ENCODE measurements around the gene TBKBP1. TPM values are rescaled to one million over a fixed set of nuclear protein-coding genes. Genes with fewer than 3 reads are reported as not detected.
A peak's percentile ranks its signal among the peaks of the same experiment; 100 is the strongest.

TBKBP1 gene
- polyA plus RNA-seq, 2 of the 4 experiments (the other 2 are of a cell fraction): 3.4 to 9.3 TPM

GRCh38 chr17:47707056-47707804 is 13.3 kb downstream of the TBKBP1 start:
- no peak overlapping the region for H3K4me3 ChIP-seq
- H3K9me3 ChIP-seq: no peaks in the 10 kb centered on the region
- TF ChIP-seq CHD4 (IDR thresholded peaks at IDR 0.05; ENCODE audit: borderline replicate concordance): no peak
- no peak for TF ChIP-seq PHF8 (IDR thresholded peaks at IDR 0.05; ENCODE audit: borderline replicate concordance, low read depth)
- no peak for TF ChIP-seq REST (IDR thresholded peaks at IDR 0.05)
- no peak for TF ChIP-seq ZFP36 (IDR thresholded peaks at IDR 0.05; ENCODE audit: borderline replicate concordance, partially characterized antibody)
- TF ChIP-seq, protein P1, sequence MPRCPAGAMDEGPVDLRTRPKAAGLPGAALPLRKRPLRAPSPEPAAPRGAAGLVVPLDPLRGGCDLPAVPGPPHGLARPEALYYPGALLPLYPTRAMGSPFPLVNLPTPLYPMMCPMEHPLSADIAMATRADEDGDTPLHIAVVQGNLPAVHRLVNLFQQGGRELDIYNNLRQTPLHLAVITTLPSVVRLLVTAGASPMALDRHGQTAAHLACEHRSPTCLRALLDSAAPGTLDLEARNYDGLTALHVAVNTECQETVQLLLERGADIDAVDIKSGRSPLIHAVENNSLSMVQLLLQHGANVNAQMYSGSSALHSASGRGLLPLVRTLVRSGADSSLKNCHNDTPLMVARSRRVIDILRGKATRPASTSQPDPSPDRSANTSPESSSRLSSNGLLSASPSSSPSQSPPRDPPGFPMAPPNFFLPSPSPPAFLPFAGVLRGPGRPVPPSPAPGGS (IDR thresholded peaks at IDR 0.05): no peak
- TF ChIP-seq FOSL2 (IDR thresholded peaks at IDR 0.05): no peak
- no peak for TF ChIP-seq FOSL2 (CRISPR knock-in tag; IDR thresholded peaks at IDR 0.05)
- TF ChIP-seq RCOR1 (IDR thresholded peaks at IDR 0.05; ENCODE audit: low read depth, low read length): no peak
- no peak for TF ChIP-seq MAFK (IDR thresholded peaks at IDR 0.05; ENCODE audit: partially characterized antibody)
- no peak for TF ChIP-seq ZNF302 (CRISPR knock-in tag; IDR thresholded peaks at IDR 0.05)
- no peak for TF ChIP-seq NR3C1 (IDR thresholded peaks at IDR 0.05)
- no peak for TF ChIP-seq RAD21 (conservative IDR thresholded peaks at IDR 0.05 in 1 of 2, IDR thresholded peaks at IDR 0.05 in 1 of 2)
- no peak for TF ChIP-seq BHLHE40 (IDR thresholded peaks at IDR 0.05; ENCODE audit: low read depth, low read length)
- no peak for TF ChIP-seq POLR2AphosphoS2 (conservative IDR thresholded peaks at IDR 0.05; ENCODE audit: low read length)
- no peak for TF ChIP-seq HOXA7 (CRISPR knock-in tag; IDR thresholded peaks at IDR 0.05)
- TF ChIP-seq CEBPB (IDR thresholded peaks at IDR 0.05): no peak
- H3K4me1 ChIP-seq: no peaks in the 10 kb centered on the region
- DNase-seq (ENCODE audit: low read depth in 1 of 2, low spot score in 1 of 2) (no peak), ATAC-seq (peak in 1 of 2 experiments; percentile 12; a peak in 1 of 6 replicates), FAIRE-seq (no peak)
- H3K4me2 ChIP-seq: no peak overlapping the region
- 49% methylated on average over 4 of the region's 4 CpGs for WGBS (ENCODE audit: missing lambda C conversion rate)
- ChIA-PET CTCF (interaction anchor here (0.6 to 11.0 kb wide), 13 partner anchors 8 to 183 kb away, joined by 3 to 130 read pairs (median 4); no protein-coding TSS in a partner anchor), POLR2A (interaction anchor here (0.6 to 1.4 kb wide), 2 partner anchors 12 to 124 kb away, joined by 3 to 4 read pairs; partner anchors contain the start of genes LRRC46 and MRPL10)
- H3K27ac ChIP-seq: no peak overlapping the region

DNA sequence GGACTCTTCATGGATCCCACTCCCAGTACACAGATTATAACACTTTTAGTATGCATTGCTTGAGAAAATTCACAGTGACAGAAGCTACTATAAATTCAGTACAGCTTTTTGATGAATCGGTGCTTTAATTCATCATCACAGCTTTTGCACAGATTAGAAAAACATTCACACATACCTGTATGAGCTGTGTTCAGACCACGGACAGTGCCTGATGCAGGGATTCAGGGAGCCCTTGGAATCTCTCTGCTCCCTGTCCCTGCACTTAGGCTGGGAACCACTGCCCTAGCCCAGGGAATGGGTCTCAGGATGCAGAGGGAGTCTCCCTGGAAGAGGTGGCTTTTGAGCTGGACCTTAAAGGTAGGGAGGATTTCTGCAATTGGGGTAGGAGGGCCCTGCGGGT is 13.9 kb downstream of the TBKBP1 start:
- Histone ChIP-seq H3K9me3 (no peaks in the 10 kb centered on the region), H3K4me2 (no peak overlapping the region), H3K4me3 (no peak overlapping the region), H3K4me1 (no peaks in the 10 kb centered on the region), H3K27ac (no peak overlapping the region)
- ATAC-seq: peak in 1 of 2 experiments; percentile 10; a peak in 1 of 6 replicates
- ChIA-PET CTCF (interaction anchor here (0.8 to 11.0 kb wide), 11 partner anchors 8 to 182 kb away, joined by 3 to 130 read pairs (median 4); no protein-coding TSS in a partner anchor), POLR2A (interaction anchor here (1.4 kb wide), 1 partner anchor 124 kb away, joined by 4 read pairs; the partner anchor contains the start of genes LRRC46 and MRPL10)
- DNase-seq (ENCODE audit: low read depth in 1 of 2, low spot score in 1 of 2): no peak
- FAIRE-seq: peak; percentile 49
- WGBS (ENCODE audit: missing lambda C conversion rate): 85% methylated on average over 3 of the region's 3 CpGs
- TF ChIP-seq MAZ (IDR thresholded peaks at IDR 0.05; ENCODE audit: borderline replicate concordance, low read depth, low read length) (no peak), BHLHE40 (IDR thresholded peaks at IDR 0.05; ENCODE audit: low read depth, low read length) (no peak), KDM1A (IDR thresholded peaks at IDR 0.05; ENCODE audit: low read depth) (no peak), NPAS2 (CRISPR knock-in tag; IDR thresholded peaks at IDR 0.05; ENCODE audit: borderline replicate concordance) (no peak), PHF8 (IDR thresholded peaks at IDR 0.05; ENCODE audit: borderline replicate concordance, low read depth) (no peak), GATA3 (IDR thresholded peaks at IDR 0.05; ENCODE audit: borderline replicate concordance) (no peak), ESRRA (IDR thresholded peaks at IDR 0.05; ENCODE audit: borderline replicate concordance, low read length) (no peak), RNF2 (IDR thresholded peaks at IDR 0.05; ENCODE audit: borderline replicate concordance, low read depth) (no peak), FOSL2 (IDR thresholded peaks at IDR 0.05) (no peak), FOSL2 (CRISPR knock-in tag; IDR thresholded peaks at IDR 0.05) (no peak), EP300 (IDR thresholded peaks at IDR 0.05) (no peak)
- TF ChIP-seq, protein P2, sequence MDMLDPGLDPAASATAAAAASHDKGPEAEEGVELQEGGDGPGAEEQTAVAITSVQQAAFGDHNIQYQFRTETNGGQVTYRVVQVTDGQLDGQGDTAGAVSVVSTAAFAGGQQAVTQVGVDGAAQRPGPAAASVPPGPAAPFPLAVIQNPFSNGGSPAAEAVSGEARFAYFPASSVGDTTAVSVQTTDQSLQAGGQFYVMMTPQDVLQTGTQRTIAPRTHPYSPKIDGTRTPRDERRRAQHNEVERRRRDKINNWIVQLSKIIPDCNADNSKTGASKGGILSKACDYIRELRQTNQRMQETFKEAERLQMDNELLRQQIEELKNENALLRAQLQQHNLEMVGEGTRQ (IDR thresholded peaks at IDR 0.05): no peak
- TF ChIP-seq, protein P3, sequence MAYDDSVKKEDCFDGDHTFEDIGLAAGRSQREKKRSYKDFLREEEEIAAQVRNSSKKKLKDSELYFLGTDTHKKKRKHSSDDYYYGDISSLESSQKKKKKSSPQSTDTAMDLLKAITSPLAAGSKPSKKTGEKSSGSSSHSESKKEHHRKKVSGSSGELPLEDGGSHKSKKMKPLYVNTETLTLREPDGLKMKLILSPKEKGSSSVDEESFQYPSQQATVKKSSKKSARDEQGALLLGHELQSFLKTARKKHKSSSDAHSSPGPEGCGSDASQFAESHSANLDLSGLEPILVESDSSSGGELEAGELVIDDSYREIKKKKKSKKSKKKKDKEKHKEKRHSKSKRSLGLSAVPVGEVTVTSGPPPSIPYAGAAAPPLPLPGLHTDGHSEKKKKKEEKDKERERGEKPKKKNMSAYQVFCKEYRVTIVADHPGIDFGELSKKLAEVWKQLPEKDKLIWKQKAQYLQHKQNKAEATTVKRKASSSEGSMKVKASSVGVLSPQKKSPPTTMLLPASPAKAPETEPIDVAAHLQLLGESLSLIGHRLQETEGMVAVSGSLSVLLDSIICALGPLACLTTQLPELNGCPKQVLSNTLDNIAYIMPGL (CRISPR knock-in tag; IDR thresholded peaks at IDR 0.05; ENCODE audit: borderline replicate concordance): no peak

Data from A549 (cell line).